ENCODE data around the gene RPL5.

RPL5 gene

GRCh38 chr1:92805216-92805615 lies 26.6 kb upstream of the RPL5 start:
- peaks cover 6% of the 10 kb centered on the region for H3K4me1 Mint-ChIP-seq
- no peak overlapping the region for H3K27ac Mint-ChIP-seq
- ATAC-seq: no peak
- no peaks in the 10 kb centered on the region for H3K27me3 Mint-ChIP-seq
- H3K4me3 Mint-ChIP-seq: no peak overlapping the region
- H3K36me3 Mint-ChIP-seq: no peaks in the 10 kb centered on the region
- peaks cover 9% of the 10 kb centered on the region for H3K9me3 Mint-ChIP-seq

- no peak overlapping the region for H3K27ac Mint-ChIP-seq
- H3K4me3 Mint-ChIP-seq: no peak overlapping the region
- peaks cover 9% of the 10 kb centered on the region for H3K9me3 Mint-ChIP-seq
- no peaks in the 10 kb centered on the region for H3K4me1 Mint-ChIP-seq
- peaks cover 11% of the 10 kb centered on the region for H3K27me3 Mint-ChIP-seq
- no peak for ATAC-seq
- H3K36me3 Mint-ChIP-seq: no peaks in the 10 kb centered on the region
Measured at GRCh38 chr1:92808381-92808780, 23.5 kb upstream of the RPL5 start.

- ATAC-seq: no peak
- Mint-ChIP-seq H3K4me3 (no peak overlapping the region), H3K36me3 (no peaks in the 10 kb centered on the region), H3K9me3 (no peaks in the 10 kb centered on the region), H3K27ac (no peak overlapping the region), H3K4me1 (peaks cover 5% of the 10 kb centered on the region), H3K27me3 (no peaks in the 10 kb centered on the region)
Measured at GRCh38 chr1:92816732-92817131, 15.1 kb upstream of the RPL5 start.

- no peaks in the 10 kb centered on the region for H3K36me3 Mint-ChIP-seq
- ATAC-seq: no peak
- H3K4me1 Mint-ChIP-seq: peaks cover 5% of the 10 kb centered on the region
- H3K9me3 Mint-ChIP-seq: no peaks in the 10 kb centered on the region
- no peaks in the 10 kb centered on the region for H3K27me3 Mint-ChIP-seq
- H3K27ac Mint-ChIP-seq: no peak overlapping the region
- H3K4me3 Mint-ChIP-seq: no peak overlapping the region
Measured at GRCh38 chr1:92817137-92817697, 14.6 kb upstream of the RPL5 start.

- H3K27me3 Mint-ChIP-seq: no peaks in the 10 kb centered on the region
- peaks cover 5% of the 10 kb centered on the region for H3K4me1 Mint-ChIP-seq
- ATAC-seq: no peak
- H3K27ac Mint-ChIP-seq: no peak overlapping the region
- no peak overlapping the region for H3K4me3 Mint-ChIP-seq
- no peaks in the 10 kb centered on the region for H3K9me3 Mint-ChIP-seq
- no peaks in the 10 kb centered on the region for H3K36me3 Mint-ChIP-seq
Measured at GRCh38 chr1:92817986-92818764, 13.7 kb upstream of the RPL5 start.

- H3K4me3 Mint-ChIP-seq: no peak overlapping the region
Measured at GRCh38 chr1:92820024-92820423, 11.8 kb upstream of the RPL5 start.

GRCh38 chr1:92820551-92820950 lies 11.3 kb upstream of the RPL5 start:
- peaks cover 5% of the 10 kb centered on the region for H3K4me1 Mint-ChIP-seq
- no peaks in the 10 kb centered on the region for H3K27me3 Mint-ChIP-seq
- no peak overlapping the region for H3K27ac Mint-ChIP-seq
- H3K36me3 Mint-ChIP-seq: no peaks in the 10 kb centered on the region
- no peak overlapping the region for H3K4me3 Mint-ChIP-seq
- H3K9me3 Mint-ChIP-seq: no peaks in the 10 kb centered on the region
- no peak for ATAC-seq

More at GRCh38 chr1:92820024-92820423, 11.8 kb upstream of the RPL5 start:
- Mint-ChIP-seq H3K4me1 (peaks cover 5% of the 10 kb centered on the region), H3K27ac (no peak overlapping the region), H3K9me3 (no peaks in the 10 kb centered on the region), H3K36me3 (no peaks in the 10 kb centered on the region), H3K27me3 (no peaks in the 10 kb centered on the region)
- no peak for ATAC-seq

GRCh38 chr1:92822879-92823278 lies 9.0 kb upstream of the RPL5 start:
- ATAC-seq: no peak
- Mint-ChIP-seq H3K9me3 (no peaks in the 10 kb centered on the region), H3K4me3 (no peak overlapping the region), H3K36me3 (no peaks in the 10 kb centered on the region), H3K27me3 (no peaks in the 10 kb centered on the region), H3K27ac (no peak overlapping the region), H3K4me1 (peaks cover 5% of the 10 kb centered on the region)

- H3K36me3 Mint-ChIP-seq: peaks cover under 1% of the 10 kb centered on the region
- no peak overlapping the region for H3K27ac Mint-ChIP-seq
- no peaks in the 10 kb centered on the region for H3K27me3 Mint-ChIP-seq
- H3K9me3 Mint-ChIP-seq: no peaks in the 10 kb centered on the region
- H3K4me3 Mint-ChIP-seq: no peak overlapping the region
- H3K4me1 Mint-ChIP-seq: peaks cover 3% of the 10 kb centered on the region
- no peak for ATAC-seq
Measured at GRCh38 chr1:92826792-92827191, 5.0 kb upstream of the RPL5 start.

- peak overlapping the region; percentile 100 for H3K27ac Mint-ChIP-seq
- peaks cover 47% of the 10 kb centered on the region for H3K36me3 Mint-ChIP-seq
- no peaks in the 10 kb centered on the region for H3K27me3 Mint-ChIP-seq
- ATAC-seq: no peak
- H3K9me3 Mint-ChIP-seq: no peaks in the 10 kb centered on the region
- peak overlapping the region; percentile 98 for H3K4me3 Mint-ChIP-seq
- H3K4me1 Mint-ChIP-seq: peaks cover 48% of the 10 kb centered on the region
Measured at GRCh38 chr1:92831368-92831761, 475 bp upstream of the RPL5 start.

GRCh38 chr1:92832537-92833114 lies 786 bp downstream of the RPL5 start:
- peaks cover 60% of the 10 kb centered on the region for H3K4me1 Mint-ChIP-seq
- H3K27me3 Mint-ChIP-seq: no peaks in the 10 kb centered on the region

GRCh38 chr1:92833840-92834239 lies 2.0 kb downstream of the RPL5 start:
- Mint-ChIP-seq H3K36me3 (peaks cover 67% of the 10 kb centered on the region), H3K9me3 (no peaks in the 10 kb centered on the region), H3K4me3 (peak overlapping the region; percentile 98), H3K27me3 (no peaks in the 10 kb centered on the region), H3K4me1 (peaks cover 72% of the 10 kb centered on the region), H3K27ac (peak overlapping the region; percentile 100)
- ATAC-seq: no peak

More at GRCh38 chr1:92832537-92833114, 786 bp downstream of the RPL5 start:
- H3K9me3 Mint-ChIP-seq: no peaks in the 10 kb centered on the region
- ATAC-seq: no peak
- peaks cover 55% of the 10 kb centered on the region for H3K36me3 Mint-ChIP-seq
- H3K27ac Mint-ChIP-seq: peak overlapping the region; percentile 100
- peak overlapping the region; percentile 98 for H3K4me3 Mint-ChIP-seq

- Mint-ChIP-seq H3K4me3 (peak overlapping the region; percentile 98), H3K4me1 (peaks cover 80% of the 10 kb centered on the region), H3K27ac (peak overlapping the region; percentile 100), H3K9me3 (no peaks in the 10 kb centered on the region), H3K36me3 (peaks cover 74% of the 10 kb centered on the region), H3K27me3 (no peaks in the 10 kb centered on the region)
- no peak for ATAC-seq
Measured at GRCh38 chr1:92834617-92835016, 2.8 kb downstream of the RPL5 start.

GRCh38 chr1:92837062-92837461 lies 5.2 kb downstream of the RPL5 start:
- Mint-ChIP-seq H3K4me1 (peaks cover 80% of the 10 kb centered on the region), H3K4me3 (no peak overlapping the region), H3K36me3 (peaks cover 86% of the 10 kb centered on the region), H3K27me3 (no peaks in the 10 kb centered on the region), H3K27ac (no peak overlapping the region), H3K9me3 (no peaks in the 10 kb centered on the region)
- no peak for ATAC-seq

GRCh38 chr1:92838519-92838918 lies 6.7 kb downstream of the RPL5 start:
- H3K4me1 Mint-ChIP-seq: peaks cover 65% of the 10 kb centered on the region
- peak overlapping the region; percentile 34 for H3K27ac Mint-ChIP-seq
- no peak overlapping the region for H3K4me3 Mint-ChIP-seq
- ATAC-seq: no peak
- H3K36me3 Mint-ChIP-seq: peaks cover 83% of the 10 kb centered on the region
- no peaks in the 10 kb centered on the region for H3K9me3 Mint-ChIP-seq
- no peaks in the 10 kb centered on the region for H3K27me3 Mint-ChIP-seq

- H3K4me1 Mint-ChIP-seq: peaks cover 56% of the 10 kb centered on the region
- no peak for ATAC-seq
- H3K9me3 Mint-ChIP-seq: no peaks in the 10 kb centered on the region
- H3K4me3 Mint-ChIP-seq: no peak overlapping the region
- H3K27ac Mint-ChIP-seq: no peak overlapping the region
- no peaks in the 10 kb centered on the region for H3K27me3 Mint-ChIP-seq
- peaks cover 83% of the 10 kb centered on the region for H3K36me3 Mint-ChIP-seq
Measured at GRCh38 chr1:92839442-92839841, 7.6 kb downstream of the RPL5 start.
